NCI-H2227 (cell line): ENCODE measurements around the gene SFRP5.

Source experiments
- DNase-seq: peaks from one replicate; lab custom pipeline; 2025; ENCODE audit not compliant: unreplicated experiment; lab: John Stamatoyannopoulos, UW

Gene SFRP5

DNA sequence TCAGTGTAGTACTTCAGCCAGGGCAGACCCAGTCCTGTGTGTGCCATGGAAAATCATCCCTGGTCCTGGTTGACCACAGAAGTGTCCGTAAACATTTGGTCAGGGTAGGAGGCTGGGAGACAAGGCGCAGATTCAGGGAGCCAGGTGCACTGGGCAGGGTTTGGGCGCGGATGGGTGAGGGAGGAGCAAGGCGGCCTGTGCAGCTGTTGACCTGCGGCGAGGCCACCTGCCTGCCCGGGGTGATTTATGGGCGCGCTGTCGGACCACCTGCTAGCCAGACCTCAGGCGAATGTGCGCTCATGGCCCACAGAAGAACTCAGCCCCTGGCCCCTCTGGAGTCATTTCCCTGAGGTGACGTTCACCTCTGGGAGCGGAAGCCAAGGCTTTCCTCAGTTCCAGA is 6.6 kb downstream of the SFRP5 start:
- DNase-seq: no peak

DNA sequence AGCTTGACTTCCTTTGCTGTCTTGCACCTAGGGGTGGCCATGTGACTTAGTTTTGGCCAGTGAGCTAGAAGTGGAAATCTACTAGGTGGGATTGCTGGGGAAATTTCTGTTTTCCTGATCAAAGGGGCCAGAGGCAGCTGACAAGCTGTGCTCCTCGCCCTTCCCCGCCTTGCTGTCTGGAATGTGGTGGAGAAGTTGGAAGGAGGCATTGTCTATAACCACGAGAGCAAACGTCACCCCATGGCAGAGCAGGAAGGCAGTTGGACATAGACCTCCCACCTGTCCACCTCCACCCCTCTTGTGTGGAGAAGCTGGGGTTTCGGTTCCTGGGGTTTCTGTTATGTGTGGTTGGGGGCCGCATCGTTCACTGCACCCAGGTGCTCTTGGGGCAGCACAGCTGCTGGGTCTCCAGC is 7.3 kb downstream of the SFRP5 start:
- no peak for DNase-seq

DNA sequence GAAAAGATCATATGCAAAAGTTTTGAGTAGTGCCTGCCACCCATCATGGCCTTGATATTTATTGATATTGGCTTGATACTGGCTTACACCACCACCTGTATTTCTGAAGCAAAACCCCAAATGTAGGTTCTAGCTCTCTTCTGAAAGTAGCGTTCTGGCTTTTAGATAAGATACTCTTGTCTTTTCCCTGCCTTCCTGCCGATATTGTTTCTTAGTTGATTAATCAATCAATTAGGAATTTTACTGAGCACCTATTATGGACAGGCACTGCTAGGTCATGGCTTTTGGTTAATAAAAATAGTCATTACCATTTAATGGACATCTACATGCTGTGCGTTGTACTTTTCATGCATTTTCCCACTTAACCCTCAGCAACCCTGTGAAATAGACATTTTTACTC is 7.9 kb downstream of the SFRP5 start:
- DNase-seq: no peak

DNA sequence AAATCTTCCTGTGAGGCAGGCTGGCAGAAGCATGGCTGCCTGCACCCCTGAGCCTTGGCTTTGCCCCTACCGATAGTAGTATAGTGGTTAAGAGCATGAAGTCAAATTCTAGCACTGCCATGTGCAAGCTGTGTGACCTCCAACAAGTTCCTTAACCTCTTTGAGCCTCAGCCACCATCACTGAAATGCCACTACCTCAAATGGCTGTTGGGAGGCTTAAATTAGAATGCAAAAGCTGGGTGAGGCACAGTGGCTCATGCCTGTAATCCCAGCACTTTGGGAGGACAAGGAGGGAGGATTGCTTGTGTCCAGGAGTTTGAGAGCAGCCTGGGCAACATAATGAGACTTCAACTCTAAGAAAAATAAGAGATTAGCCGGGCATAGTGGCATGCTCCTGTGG is 8.4 kb downstream of the SFRP5 start:
- no peak for DNase-seq

DNA sequence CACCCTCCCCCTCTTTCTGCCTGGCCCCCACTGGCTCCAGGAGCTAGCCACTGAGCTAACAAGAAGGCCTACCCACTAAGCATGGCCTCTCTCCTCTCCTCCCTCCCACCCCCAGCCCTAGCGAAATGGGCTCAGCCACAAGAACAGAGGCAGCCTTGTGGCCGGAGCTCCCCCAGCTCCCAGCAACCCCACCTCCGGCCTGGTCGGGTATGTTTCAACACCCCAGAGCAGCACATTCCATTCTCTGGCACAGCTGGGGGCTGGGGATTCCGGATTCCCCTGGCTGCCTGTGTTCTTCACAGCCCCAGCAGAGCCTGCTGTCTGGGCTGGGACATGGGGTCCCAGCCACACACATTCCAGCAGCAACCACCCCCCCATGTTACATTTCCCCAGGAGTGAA is 9.0 kb downstream of the SFRP5 start:
- no peak for DNase-seq

DNA sequence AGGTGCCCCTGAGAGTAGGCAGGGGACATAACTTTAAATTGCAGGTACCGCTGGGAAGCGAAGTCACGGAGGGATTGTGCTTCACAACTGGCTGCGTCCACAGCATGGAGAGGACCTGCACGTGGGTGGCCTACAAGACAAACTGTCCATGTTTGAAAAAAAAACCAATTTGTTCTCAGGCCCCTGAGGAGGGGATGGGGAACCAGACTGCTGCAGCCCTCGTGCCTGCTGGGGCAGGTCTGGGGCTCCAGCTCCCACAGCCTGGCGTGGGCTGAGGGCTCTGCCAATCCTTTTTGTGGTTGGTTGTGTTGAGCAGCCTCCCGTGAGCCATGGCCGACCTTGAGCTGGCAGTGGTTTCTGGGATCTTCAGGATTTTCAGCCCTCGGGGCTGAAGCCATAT is 9.7 kb downstream of the SFRP5 start:
- no peak for DNase-seq

DNA sequence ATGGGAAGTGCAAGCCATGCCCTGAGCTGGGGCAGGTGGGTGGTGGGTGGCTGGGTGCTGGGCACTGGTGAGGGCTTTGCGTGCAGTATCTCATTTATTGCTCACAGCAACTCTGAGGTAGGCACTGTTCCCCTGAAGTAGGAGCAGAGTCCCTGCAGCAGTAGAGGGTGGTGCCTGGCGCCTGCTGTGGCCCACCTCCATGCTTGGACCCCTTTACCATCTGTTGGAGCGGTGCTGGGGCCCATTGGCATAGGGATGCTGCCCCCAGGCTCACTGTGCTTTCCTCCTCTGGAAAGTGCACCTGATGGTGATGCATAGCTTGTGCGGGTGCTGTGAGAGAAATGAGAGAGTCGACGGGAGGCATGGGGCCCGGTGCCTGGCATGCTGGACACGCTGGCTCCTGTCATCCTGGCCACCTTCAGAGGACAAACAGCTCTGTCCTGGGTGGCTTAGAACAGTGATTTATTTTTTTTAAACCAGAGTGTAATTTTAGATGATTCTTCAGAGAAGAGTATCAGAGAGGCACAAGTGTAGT is 10.4 kb downstream of the SFRP5 start:
- DNase-seq: no peak

DNA sequence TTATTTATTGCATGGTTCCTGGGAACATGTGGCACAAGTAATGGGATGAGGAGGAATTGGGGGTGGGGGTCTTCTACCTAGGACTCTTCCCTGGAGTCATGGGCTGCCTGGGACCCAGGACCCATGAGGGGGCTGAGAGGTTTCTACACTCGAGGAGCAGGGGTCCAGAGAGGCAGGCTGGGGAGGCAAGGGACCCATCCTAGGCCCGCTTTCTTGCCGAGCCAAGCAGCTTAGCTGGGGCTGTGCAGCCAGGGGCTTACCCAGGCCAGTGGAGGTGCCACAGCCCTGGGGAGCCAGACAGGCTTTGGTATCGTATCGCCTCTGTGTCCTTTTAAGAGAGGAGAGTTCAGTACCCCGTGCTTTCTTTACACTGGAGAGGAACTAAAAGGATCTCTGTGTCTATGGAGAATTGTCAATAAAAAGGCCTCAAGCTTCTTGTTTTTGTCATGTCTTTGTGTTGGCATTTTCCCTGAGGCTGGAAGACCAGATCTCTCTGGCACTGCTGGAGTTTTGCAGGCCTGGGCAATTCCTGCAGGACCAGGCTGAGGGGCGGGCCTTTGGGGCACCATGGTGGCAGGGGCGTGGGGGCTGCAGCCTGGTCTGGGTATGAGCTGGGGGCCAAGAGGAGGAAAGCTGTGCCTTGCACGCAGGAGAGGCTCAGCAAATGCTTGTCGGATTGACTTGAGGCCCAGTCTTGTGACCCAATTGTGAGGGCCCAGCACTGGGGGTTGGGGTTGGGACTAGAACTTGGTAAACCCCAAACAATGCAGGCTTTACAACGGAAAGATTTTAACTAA is 11.1 kb downstream of the SFRP5 start:
- no peak for DNase-seq

DNA sequence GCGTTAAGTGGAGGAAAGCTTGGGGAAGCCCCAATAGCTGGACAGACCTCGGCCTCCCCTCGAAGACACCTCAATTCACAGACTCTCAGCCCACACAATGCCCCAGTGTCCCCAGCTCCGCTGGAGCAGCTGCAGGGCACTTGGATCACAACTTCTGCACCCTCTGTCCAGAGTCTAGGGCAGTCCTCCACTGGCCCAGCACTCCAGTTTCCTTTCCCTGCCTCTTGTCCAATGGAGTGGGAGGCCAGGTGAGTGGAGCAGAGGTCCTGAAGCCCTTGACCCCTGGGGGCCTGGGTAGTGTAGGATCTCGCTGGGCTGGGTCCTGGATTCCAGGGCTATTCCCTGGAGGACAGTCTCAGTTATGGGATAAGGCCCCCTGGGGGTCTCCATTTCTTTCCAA is 11.9 kb downstream of the SFRP5 start:
- no peak for DNase-seq

DNA sequence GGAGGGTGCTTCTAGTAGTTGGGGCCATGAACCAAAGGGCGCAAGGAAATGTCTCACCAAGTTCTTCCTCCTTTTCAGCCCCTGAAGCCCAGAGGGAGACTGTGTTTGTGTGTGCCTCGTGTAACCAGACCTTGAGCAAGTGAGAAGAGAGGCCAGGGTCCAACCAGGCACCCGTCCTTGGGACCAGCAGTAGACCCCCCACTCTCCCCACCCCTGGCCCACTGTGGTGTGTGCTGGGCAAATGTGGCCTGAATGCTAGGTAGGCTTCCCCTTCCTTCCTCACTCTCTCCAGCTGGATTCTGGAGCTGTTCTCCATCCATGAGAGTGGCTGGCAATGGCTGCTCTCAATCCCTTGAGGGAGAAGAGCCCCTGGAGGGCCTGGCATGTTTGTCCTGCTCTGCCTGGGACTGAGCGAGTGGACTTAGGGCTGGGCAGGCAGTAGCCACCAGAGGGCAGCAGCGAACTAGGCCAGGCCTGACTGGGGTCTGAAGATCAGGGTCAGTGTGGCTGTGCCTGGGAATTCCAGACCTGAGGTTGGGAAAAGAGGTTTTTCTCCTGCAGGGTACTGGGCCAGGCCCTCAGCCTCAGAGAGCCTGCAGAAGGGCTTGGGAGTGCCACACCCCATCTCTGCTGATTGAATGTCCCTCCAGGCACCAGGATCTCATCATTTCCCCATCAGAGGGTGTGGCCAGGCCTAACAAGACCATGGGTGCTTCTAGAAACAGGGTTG is 12.5 kb downstream of the SFRP5 start:
- peak; percentile 64 for DNase-seq

DNA sequence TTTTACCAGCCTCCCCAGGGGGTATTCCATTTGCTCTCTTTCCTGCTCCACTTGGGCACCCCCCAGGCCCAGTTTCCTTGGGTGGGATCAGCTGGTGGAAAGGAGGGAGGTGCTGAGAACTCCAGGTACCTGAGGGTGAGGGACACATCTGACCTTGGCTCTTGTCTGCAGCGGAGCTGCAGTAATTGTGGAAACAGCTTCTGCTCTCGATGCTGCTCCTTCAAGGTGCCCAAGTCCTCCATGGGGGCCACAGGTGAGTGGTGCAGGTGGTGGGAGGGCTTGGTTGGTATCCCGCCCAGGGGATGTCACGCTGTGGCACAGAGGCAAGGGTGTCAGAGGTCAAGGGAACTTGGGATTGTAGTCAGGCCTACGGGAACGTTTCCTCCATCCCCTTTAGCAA is 14.3 kb downstream of the SFRP5 start:
- DNase-seq: no peak

DNA sequence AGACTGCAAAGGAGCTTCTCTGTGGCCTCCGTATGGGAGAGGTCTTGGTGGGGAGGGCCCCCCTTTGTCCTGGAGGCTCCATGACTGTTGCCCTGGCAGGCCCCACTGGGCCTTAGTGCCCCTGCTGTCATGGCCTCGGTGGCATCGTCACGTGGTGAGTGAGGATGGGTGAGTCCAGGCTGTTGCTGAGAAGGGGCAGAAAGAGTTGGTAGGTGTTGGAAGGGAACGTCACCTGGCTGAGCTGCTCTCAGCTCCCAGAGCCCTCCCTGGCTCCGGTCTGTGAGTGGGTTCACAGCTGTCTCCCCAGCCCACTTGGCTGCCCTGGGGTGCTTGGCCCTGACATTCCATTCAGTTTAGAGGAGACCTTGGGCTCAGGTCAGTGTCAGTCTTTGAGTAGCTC is 16.1 kb downstream of the SFRP5 start:
- DNase-seq: no peak

DNA sequence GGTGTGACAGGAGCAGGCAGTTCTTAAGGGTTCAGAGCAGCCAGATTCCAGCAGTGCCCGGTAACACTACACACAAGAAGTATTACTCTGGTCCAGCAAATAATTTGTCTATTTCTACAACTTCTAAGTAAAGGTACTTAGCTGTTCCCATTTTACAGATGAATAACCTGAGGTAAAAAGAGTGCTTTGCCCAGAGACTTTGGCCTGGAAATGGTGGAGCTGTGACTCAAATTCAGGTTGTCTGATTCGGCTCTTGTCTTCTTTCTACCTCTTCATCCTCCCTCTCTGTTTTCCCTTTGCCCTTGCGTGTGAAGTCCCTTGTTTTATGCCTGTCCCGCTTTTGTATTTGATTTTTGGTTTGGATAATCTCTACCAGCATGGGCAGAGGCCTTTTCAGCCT is 17.1 kb downstream of the SFRP5 start:
- no peak for DNase-seq

DNA sequence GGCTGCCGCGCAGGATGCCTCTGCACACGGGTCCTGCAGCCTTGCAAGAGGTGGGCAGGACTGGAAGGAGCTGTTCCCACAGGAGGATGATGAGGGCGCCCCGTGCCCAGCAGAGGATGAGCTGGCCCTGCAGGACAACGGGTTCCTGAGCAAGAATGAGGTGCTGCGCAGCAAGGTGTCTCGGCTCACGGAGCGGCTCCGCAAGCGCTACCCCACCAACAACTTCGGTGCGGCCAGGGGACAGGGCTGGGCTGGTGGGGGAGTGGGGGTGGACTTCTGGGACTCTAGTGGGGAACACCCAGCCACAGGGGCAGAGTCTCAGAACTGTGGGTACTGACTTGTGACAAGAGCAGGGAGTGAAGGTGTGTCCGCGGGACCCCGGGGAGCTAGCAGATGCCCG is 18.8 kb downstream of the SFRP5 start:
- no peak for DNase-seq

DNA sequence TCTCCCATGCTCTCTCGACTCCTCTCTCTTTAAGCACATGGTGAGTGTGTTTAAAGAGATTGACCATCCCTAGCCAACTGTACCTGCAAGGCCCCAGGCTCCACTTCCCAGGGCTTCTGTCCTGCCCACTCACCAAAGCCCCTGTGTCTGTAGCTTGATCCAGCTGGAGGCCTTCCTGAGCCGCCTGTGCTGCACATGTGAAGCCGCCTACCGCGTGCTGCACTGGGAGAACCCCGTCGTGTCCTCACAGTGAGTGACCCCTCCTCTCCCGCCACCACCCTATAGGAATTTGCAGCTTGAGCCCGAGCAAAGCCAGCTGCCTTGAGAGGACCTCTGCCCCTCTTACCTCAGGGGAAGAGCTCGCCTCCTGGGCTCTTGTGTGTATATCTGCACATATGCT is 23.7 kb downstream of the SFRP5 start:
- DNase-seq: no peak

DNA sequence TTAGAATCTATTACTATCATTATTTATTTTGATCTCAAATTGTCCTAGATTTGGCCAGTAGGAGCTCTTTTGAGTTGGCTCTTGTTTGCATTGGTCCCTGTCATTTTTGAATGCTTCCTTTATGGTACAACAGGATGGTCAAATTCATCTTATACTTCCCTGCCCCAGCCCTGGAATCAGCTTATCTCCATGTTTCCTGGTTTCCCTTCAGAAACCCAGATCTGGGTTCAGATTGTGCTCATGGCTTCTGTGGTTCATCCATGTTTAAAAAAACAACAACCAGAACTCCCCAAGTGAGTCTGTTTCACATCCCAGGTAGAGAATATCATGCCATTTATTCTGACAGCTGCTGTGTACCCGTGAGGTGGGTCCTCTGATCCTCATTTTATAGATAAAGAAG is 24.2 kb downstream of the SFRP5 start:
- no peak for DNase-seq

DNA sequence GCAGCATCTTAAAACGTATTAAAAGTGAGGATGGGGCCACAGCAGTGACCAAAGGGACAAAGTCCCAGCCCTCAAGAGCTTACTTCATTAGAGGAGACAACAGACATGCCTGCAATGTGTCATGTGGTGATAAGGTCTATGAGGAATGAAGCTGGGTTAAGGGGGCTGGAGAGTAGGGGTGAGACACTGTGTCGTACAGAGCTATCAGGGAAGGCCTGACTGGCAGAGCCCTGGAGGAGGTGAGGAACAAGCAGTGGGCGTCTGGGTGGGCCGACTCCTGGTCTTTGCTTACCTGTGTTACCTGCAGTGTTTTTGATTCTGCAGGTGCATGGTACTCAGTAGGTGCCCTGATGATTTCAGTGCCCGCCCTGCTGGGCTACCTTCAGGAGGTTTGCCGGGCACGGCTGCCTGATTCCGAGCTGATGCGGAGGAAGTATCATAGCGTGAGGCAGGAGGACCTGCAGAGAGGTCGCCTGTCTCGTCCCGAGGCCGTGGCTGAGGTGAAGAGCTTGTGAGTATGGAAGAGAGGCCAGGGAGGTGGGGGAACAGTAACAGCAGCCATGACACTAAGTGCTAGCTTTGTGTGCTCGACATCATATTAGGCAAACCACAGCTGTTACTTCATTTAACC is 27.3 kb downstream of the SFRP5 start:
- no peak for DNase-seq

DNA sequence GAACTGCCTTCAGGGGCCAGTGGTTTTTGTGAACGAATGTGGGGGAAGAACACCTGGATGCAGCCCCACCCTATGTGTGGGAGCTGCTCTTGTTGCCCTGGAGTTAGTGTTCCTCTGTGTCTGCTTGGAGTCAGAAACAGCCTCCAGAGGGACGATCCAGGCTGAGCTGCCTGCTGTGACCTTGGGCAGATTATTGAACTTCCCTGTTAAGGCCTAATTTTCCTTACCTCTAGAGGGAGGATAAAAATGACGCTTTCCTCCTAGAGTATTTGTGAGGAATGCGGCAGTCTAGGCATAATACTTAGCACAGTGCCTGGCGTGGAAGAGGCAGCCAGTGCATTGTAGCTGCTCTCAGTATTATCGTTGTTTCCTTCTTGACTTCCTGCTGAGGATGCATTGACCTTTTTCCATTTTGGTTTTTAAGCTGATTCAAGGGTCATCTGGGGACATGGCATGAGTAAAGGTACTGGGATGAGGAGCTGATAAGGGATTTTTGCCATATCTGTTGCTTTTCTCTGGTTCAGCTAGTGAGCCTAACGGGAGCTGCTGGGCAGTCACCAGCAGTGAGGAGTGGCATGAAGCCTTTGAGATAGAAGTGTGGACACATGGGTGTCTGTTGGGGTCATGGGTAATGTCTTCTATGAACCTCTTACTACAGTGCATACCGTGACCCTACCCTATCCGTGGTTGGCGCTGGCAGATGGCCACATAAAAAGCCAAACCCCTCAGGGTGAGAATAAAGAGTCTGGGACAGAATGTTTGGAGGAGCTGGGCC is 28.4 kb downstream of the SFRP5 start:
- DNase-seq: peak; percentile 29

DNA sequence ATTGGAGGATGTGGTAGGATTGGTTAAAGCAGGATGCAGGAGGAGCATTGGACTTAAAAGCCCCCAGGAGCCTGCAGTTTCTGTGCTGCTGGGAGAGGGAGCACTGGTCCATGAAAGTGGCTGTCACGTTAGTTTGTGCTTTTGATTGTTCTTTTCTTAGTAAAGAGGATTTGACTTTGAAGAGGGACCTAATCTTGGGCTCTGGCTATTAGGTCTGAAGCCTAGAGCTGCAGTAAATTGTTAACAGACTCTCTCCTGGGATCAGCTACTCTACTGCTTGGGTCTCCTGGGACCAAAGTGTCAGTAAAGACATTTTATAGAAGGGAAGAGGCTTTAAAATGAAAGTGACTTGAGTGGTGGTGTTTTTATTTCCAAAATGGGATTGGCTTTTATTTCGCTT is 31.2 kb downstream of the SFRP5 start:
- no peak for DNase-seq

DNA sequence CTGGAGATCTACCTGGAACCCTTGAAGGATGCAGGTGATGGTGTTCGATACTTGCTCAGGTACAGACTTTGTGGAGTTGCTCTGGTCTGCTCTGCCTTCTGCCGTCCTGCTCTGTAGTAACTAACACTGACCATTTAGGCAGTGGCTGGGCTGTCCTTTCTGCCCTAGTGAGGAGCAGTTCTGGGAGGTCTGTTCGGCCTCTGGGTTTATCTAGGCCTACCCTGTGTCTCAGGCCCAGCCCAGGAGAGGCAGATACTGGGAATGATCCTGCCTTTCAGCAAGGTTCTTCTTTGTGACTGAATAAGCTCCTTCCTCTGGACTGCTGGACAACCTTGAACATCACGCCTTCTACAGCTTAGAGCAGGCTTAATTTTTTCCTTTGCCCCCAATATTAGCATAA is 33.2 kb downstream of the SFRP5 start:
- no peak for DNase-seq

DNA sequence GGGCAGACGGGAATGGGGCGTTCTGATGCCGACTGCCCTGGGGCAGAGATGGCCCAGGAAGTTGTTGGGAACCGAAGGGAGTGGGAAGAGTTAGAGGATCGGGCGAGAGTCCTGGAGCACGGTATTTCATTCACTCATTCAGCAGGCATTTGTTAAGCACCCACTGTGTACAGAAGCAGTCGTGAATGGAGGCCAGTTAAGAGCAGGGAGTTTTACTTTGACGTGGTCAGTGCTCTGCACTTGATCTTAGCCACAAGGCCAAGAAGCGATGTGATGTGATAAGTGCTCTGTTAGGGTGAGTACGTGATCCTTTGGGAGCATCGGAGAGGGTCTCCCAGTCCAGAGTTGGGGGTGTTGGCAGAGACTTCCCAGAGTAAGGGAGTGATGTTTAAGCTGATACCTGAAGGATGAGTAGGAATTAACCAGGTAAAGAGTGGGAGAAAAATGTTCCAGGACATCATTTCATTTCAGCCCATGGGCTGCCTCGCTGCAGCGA is 34.0 kb downstream of the SFRP5 start:
- no peak for DNase-seq
